Liver (tissue), 9 donors: ENCODE measurements around the gene LAMB4. TPM values are rescaled to one million over a fixed set of nuclear protein-coding genes. Genes with fewer than 3 reads are reported as not detected.

Experiments
- DNase-seq: peaks from one replicate; pipeline ENCODE4 v3.0.0-alpha.2; 2017; ENCODE audit warnings: low spot score
- H3K27ac ChIP-seq, 2 donors: one replicate each; pipeline ENCODE4 v1.7.0; 2013; ENCODE audit warnings: inconsistent platforms in 2 of 2, low read length in 2 of 2, control low read depth in 1 of 2, low read depth in 1 of 2, mild to moderate bottlenecking in 1 of 2
- H3K27me3 ChIP-seq, 4 donors: one replicate each; pipeline versions ENCODE4 v1.6.1 to v1.7.0; 2013; ENCODE audit warnings: low read length in 3 of 4, inconsistent platforms in 1 of 4, mild to moderate bottlenecking in 1 of 4, moderate library complexity in 1 of 4; ENCODE audit not compliant: control insufficient read depth in 4 of 4, insufficient read depth in 4 of 4
- H3K36me3 ChIP-seq, 4 donors: one replicate each; pipeline versions ENCODE4 v1.6.1 to v1.7.0; 2013; ENCODE audit warnings: low read length in 3 of 4, mild to moderate bottlenecking in 3 of 4, low read depth in 1 of 4, moderate library complexity in 1 of 4; ENCODE audit not compliant: control insufficient read depth in 4 of 4, insufficient read depth in 3 of 4
- H3K4me1 ChIP-seq, 4 donors: one replicate each; pipeline versions ENCODE4 v1.6.1 to v1.7.0; 2013; ENCODE audit warnings: low read length in 3 of 4, mild to moderate bottlenecking in 3 of 4, moderate library complexity in 1 of 4; ENCODE audit not compliant: control insufficient read depth in 4 of 4, insufficient read depth in 4 of 4
- H3K4me3 ChIP-seq, 3 donors: one replicate each; pipeline versions ENCODE4 v1.6.1 to v1.7.0; 2013; ENCODE audit warnings: low read length in 3 of 3, control low read depth in 1 of 3, low read depth in 1 of 3, mild to moderate bottlenecking in 1 of 3
- H3K9ac ChIP-seq, 2 donors: one replicate each; pipeline ENCODE4 v1.7.0; 2013; ENCODE audit warnings: low read length in 2 of 2, mild to moderate bottlenecking in 2 of 2, moderate library complexity in 2 of 2, control low read depth in 1 of 2, low read depth in 1 of 2
- H3K9me3 ChIP-seq, 4 donors: one replicate each; pipeline versions ENCODE4 v1.6.1 to v1.7.0; 2013; ENCODE audit warnings: low read length in 3 of 4; ENCODE audit not compliant: control insufficient read depth in 4 of 4
- ATF3 ChIP-seq: IDR thresholded peaks from 2 replicates; pipeline ENCODE4 v1.6.1; 2016; ENCODE audit warnings: antibody characterized with exemption
- EGR1 ChIP-seq, 2 donors: IDR thresholded peaks; 2 replicates each; pipeline ENCODE4 v1.6.1; 2016 to 2018; ENCODE audit warnings: antibody characterized with exemption in 2 of 2, low read depth in 2 of 2
- FOXA1 ChIP-seq: IDR thresholded peaks from 2 replicates; pipeline ENCODE4 v1.6.1; 2016; ENCODE audit warnings: antibody characterized with exemption
- FOXA2 ChIP-seq: IDR thresholded peaks from 2 replicates; pipeline ENCODE4 v1.6.1; 2016; ENCODE audit warnings: antibody characterized with exemption
- GABPA ChIP-seq, 2 donors: IDR thresholded peaks in 1 of 2; conservative IDR thresholded peaks in 1 of 2; 2 replicates each; pipeline ENCODE4 v1.6.1; 2016; ENCODE audit warnings: antibody characterized with exemption in 2 of 2, mild to moderate bottlenecking in 1 of 2, moderate library complexity in 1 of 2
- HNF4A ChIP-seq, 2 donors: conservative IDR thresholded peaks; 2 replicates each; pipeline ENCODE4 v1.6.1; 2016; ENCODE audit warnings: antibody characterized with exemption in 2 of 2, mild to moderate bottlenecking in 2 of 2
- HNF4G ChIP-seq: IDR thresholded peaks from 2 replicates; pipeline ENCODE4 v1.6.1; 2016; ENCODE audit warnings: antibody characterized with exemption
- NR2F2 ChIP-seq: IDR thresholded peaks from 2 replicates; pipeline ENCODE4 v1.6.1; 2016; ENCODE audit warnings: antibody characterized with exemption
- RAD21 ChIP-seq, 2 donors: IDR thresholded peaks; 2 replicates each; pipeline ENCODE4 v1.6.1; 2016; ENCODE audit warnings: antibody characterized with exemption in 2 of 2, mild to moderate bottlenecking in 2 of 2
- RXRA ChIP-seq, 2 donors: IDR thresholded peaks; 2 replicates each; pipeline ENCODE4 v1.6.1; 2017 to 2018; ENCODE audit warnings: antibody characterized with exemption in 2 of 2, mild to moderate bottlenecking in 1 of 2
- SP1 ChIP-seq: IDR thresholded peaks from 2 replicates; pipeline ENCODE4 v1.6.1; 2018; ENCODE audit warnings: antibody characterized with exemption, mild to moderate bottlenecking
- TAF1 ChIP-seq: conservative IDR thresholded peaks from 2 replicates; pipeline ENCODE4 v1.6.1; 2016; ENCODE audit warnings: antibody characterized with exemption, mild to moderate bottlenecking
- YY1 ChIP-seq: IDR thresholded peaks from 2 replicates; pipeline ENCODE4 v1.6.1; 2016; ENCODE audit warnings: antibody characterized with exemption, mild to moderate bottlenecking
- WGBS: extraction: QIAGEN DNeasy Blood & Tissue Kit; methylation state at CpG from one replicate; pipeline ENCODE4 v1.1.7; 2013; 5-methylcytosine and 5-hydroxymethylcytosine counted together
- polyA plus RNA-seq, 2 donors: library from polyadenylated mRNA; stranded (reverse) in 1 of 2; unstranded in 1 of 2; fragments of 200-250 nt in 1 of 2; fragments of >200 nt in 1 of 2; fragmentation: Nextera tagmentation in 1 of 2; extraction: Ambion mirVana in 1 of 2; gene quantifications; one replicate each; pipeline versions ENCODE4 v1.2.1 to v1.2.3, GENCODE V29; 2013 to 2015
- total RNA-seq, 2 donors: library from RNA; depleted of rRNA; stranded (reverse); fragments of >200 nt; gene quantifications; one replicate each; pipeline ENCODE4 v1.2.3, GENCODE V29; 2014
- TF ChIP-seq, protein P1 (sequence below): IDR thresholded peaks from 2 replicates; pipeline ENCODE4 v1.6.1; 2016; ENCODE audit warnings: antibody characterized with exemption, mild to moderate bottlenecking
- TF ChIP-seq, protein P2 (sequence below): IDR thresholded peaks from 2 replicates; pipeline ENCODE4 v1.6.1; 2016; ENCODE audit warnings: antibody characterized with exemption
- TF ChIP-seq, protein P3 (sequence below): fragments of 150-350 bp; IDR thresholded peaks from 2 replicates; pipeline ENCODE4 v1.5.1; 2017; ENCODE audit warnings: improper control_type of control experiment, low read depth, low read length; ENCODE audit not compliant: missing input control
- TF ChIP-seq, protein P4 (sequence below): IDR thresholded peaks from 2 replicates; pipeline ENCODE4 v1.6.1; 2016; ENCODE audit warnings: antibody characterized with exemption
- donor health status: healthy.
- donor health status: healthy.
- donor health status: healthy.
- donor health status: healthy.
- donor health status: healthy.

The LAMB4 gene
- total and polyA plus RNA-seq, 4 donors = under 0.01 to 0.03 TPM; not detected in 2

DNA sequence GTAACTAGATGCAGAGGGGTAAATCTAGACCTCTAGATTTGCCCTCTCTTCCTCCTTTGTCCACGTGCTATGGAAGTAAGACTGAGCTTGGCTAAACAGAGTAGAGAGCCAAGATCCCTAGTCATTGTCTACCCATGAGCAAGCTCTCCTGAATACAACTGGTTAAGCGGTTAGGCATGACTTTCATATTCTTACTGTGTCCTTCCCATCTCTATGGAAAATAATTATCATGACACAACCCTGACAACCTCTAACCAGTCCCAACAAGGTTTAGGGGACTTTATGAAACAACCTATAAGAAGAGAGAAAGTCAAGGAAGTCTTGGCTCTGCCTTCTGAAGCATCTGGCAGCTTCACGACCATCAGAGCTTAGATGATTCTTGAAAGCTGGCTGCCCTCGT, 7.8 kb upstream of the LAMB4 start:
- TF ChIP-seq FOXA2 = no peak
- TF ChIP-seq, protein P1, sequence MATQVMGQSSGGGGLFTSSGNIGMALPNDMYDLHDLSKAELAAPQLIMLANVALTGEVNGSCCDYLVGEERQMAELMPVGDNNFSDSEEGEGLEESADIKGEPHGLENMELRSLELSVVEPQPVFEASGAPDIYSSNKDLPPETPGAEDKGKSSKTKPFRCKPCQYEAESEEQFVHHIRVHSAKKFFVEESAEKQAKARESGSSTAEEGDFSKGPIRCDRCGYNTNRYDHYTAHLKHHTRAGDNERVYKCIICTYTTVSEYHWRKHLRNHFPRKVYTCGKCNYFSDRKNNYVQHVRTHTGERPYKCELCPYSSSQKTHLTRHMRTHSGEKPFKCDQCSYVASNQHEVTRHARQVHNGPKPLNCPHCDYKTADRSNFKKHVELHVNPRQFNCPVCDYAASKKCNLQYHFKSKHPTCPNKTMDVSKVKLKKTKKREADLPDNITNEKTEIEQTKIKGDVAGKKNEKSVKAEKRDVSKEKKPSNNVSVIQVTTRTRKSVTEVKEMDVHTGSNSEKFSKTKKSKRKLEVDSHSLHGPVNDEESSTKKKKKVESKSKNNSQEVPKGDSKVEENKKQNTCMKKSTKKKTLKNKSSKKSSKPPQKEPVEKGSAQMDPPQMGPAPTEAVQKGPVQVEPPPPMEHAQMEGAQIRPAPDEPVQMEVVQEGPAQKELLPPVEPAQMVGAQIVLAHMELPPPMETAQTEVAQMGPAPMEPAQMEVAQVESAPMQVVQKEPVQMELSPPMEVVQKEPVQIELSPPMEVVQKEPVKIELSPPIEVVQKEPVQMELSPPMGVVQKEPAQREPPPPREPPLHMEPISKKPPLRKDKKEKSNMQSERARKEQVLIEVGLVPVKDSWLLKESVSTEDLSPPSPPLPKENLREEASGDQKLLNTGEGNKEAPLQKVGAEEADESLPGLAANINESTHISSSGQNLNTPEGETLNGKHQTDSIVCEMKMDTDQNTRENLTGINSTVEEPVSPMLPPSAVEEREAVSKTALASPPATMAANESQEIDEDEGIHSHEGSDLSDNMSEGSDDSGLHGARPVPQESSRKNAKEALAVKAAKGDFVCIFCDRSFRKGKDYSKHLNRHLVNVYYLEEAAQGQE = no peak
- no peak for TF ChIP-seq HNF4G
- TF ChIP-seq FOXA1 = no peak
- TF ChIP-seq ATF3 = no peak
- TF ChIP-seq, protein P2, sequence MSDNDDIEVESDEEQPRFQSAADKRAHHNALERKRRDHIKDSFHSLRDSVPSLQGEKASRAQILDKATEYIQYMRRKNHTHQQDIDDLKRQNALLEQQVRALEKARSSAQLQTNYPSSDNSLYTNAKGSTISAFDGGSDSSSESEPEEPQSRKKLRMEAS = no peak
- TF ChIP-seq, protein P3, sequence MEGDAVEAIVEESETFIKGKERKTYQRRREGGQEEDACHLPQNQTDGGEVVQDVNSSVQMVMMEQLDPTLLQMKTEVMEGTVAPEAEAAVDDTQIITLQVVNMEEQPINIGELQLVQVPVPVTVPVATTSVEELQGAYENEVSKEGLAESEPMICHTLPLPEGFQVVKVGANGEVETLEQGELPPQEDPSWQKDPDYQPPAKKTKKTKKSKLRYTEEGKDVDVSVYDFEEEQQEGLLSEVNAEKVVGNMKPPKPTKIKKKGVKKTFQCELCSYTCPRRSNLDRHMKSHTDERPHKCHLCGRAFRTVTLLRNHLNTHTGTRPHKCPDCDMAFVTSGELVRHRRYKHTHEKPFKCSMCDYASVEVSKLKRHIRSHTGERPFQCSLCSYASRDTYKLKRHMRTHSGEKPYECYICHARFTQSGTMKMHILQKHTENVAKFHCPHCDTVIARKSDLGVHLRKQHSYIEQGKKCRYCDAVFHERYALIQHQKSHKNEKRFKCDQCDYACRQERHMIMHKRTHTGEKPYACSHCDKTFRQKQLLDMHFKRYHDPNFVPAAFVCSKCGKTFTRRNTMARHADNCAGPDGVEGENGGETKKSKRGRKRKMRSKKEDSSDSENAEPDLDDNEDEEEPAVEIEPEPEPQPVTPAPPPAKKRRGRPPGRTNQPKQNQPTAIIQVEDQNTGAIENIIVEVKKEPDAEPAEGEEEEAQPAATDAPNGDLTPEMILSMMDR = no peak
- TF ChIP-seq NR2F2 = no peak
- no peak for TF ChIP-seq YY1
- Histone ChIP-seq H3K4me1 (no peaks in the 10 kb centered on the region), H3K36me3 (no peaks in the 10 kb centered on the region), H3K9me3 (no peaks in the 10 kb centered on the region), H3K9ac (no peak overlapping the region), H3K4me3 (no peak overlapping the region), H3K27me3 (no peaks in the 10 kb centered on the region), H3K27ac (no peak overlapping the region)
- DNase-seq = no peak
- WGBS = 89% methylated on average over 4 of the region's 4 CpGs

- no peaks in the 10 kb centered on the region for H3K4me1 ChIP-seq
- TF ChIP-seq FOXA2 (no peak), HNF4G (no peak), TAF1 (no peak), EGR1 (IDR thresholded peaks at IDR 0.05; ENCODE audit: low read depth in 2 of 2) (no peak), ATF3 (no peak), SP1 (no peak), HNF4A (conservative IDR thresholded peaks at IDR 0.05) (no peak), NR2F2 (no peak), RXRA (IDR thresholded peaks at IDR 0.05) (no peak), GABPA (IDR thresholded peaks at IDR 0.05 in 1 of 2, conservative IDR thresholded peaks at IDR 0.05 in 1 of 2) (no peak), RAD21 (IDR thresholded peaks at IDR 0.05) (no peak)
- TF ChIP-seq, protein P4, sequence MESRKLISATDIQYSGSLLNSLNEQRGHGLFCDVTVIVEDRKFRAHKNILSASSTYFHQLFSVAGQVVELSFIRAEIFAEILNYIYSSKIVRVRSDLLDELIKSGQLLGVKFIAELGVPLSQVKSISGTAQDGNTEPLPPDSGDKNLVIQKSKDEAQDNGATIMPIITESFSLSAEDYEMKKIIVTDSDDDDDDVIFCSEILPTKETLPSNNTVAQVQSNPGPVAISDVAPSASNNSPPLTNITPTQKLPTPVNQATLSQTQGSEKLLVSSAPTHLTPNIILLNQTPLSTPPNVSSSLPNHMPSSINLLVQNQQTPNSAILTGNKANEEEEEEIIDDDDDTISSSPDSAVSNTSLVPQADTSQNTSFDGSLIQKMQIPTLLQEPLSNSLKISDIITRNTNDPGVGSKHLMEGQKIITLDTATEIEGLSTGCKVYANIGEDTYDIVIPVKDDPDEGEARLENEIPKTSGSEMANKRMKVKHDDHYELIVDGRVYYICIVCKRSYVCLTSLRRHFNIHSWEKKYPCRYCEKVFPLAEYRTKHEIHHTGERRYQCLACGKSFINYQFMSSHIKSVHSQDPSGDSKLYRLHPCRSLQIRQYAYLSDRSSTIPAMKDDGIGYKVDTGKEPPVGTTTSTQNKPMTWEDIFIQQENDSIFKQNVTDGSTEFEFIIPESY = no peak
- TF ChIP-seq, protein P1 = no peak
- TF ChIP-seq, protein P3 = no peak
- TF ChIP-seq, protein P2 = no peak
- no peaks in the 10 kb centered on the region for H3K9me3 ChIP-seq
- no peak for DNase-seq
- 98% methylated on average over 3 of the region's 3 CpGs for WGBS
- no peak overlapping the region for H3K9ac ChIP-seq
- no peak overlapping the region for H3K4me3 ChIP-seq
- no peak overlapping the region for H3K27ac ChIP-seq
- H3K27me3 ChIP-seq = no peaks in the 10 kb centered on the region
- H3K36me3 ChIP-seq = no peaks in the 10 kb centered on the region
These were observed 6.9 kb upstream of the LAMB4 start for GRCh38 chr7:108137040-108137439.
